GM19328 (cell line): ENCODE measurements around the gene HIGD1C.

Source experiments
- ATAC-seq: cut with Tn5 transposase; IDR thresholded peaks from one replicate; pipeline ENCODE4 v1.9.1; 2021; ENCODE audit warnings: mild to moderate bottlenecking, moderate library complexity; ENCODE audit not compliant: unreplicated experiment

Gene HIGD1C

DNA sequence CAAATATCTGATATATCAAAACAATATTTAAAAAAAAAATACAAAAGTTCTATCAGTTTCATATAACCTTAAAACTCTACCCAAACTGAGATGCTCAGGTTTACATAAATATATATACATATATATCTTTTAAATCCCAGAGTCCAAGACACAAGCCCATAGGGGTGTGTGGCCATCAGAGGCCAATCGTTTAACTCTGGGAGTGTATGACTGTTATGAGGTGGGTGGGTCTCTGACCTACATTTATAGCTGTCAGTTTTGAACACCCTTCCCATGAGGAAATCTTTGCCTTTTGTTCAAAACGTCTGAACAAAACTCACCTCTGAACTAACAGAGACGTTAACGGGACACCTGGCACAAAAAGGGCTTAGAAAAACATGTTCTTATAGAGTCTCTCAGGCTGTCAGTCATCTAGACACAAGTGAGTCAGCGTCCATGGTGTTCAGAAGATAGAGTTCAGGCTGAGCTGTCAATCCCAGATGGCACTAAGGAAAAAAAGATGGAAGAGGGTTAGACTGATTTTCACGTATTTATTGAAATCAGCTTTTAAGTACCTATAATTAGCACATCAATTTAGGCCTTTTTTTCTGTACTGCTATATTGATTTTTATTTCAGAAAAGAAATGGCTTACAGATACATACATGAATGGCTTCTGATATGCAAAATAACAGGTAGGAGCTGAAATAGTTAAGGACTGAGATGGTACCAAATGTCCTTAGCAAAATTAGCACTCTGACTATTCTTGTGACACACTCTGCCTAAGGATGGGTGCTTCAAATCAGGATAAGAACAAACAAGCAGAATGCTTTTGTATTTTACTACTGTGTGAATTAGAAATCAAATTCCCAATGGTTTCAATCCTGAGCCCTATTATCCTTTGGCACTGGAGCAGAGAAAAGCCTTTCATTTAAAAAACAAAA is 29.2 kb downstream of the HIGD1C start:
- no peak for ATAC-seq

GRCh38 chr12:50984586-50985298 is 32.4 kb downstream of the HIGD1C start:
- ATAC-seq, result no peak

GRCh38 chr12:50985322-50985721 is 33.0 kb downstream of the HIGD1C start:
- no peak for ATAC-seq

GRCh38 chr12:50986966-50987737 is 34.8 kb downstream of the HIGD1C start:
- ATAC-seq, result no peak

DNA sequence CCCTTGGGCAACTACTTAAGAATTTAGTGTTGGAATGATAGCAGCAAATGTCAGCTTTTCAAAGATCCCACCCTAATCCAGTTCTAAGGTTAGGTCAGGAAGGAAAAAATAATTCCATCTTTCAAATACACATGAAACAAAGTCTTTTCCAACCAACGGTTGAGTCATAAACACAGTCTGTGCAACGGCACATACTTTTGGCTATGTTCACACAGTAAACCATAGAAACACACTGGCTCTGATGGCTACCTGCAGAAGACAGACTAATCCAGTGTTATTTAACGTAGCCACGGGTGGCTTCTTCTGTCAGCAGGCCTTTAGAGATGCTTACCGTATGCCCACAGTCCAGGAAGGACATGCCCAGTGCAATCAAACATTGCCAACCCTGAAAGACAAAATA is 35.7 kb downstream of the HIGD1C start:
- ATAC-seq, result no peak

- ATAC-seq, result no peak
Observed at GRCh38 chr12:50988871-50989270, 36.5 kb downstream of the HIGD1C start.

- no peak for ATAC-seq
Observed at GRCh38 chr12:50990147-50990727, 37.9 kb downstream of the HIGD1C start.

GRCh38 chr12:50990791-50991190 is 38.4 kb downstream of the HIGD1C start:
- ATAC-seq, result no peak

- ATAC-seq, result no peak
Observed at GRCh38 chr12:50991291-50991690, 38.9 kb downstream of the HIGD1C start.

- ATAC-seq, result no peak
Observed at GRCh38 chr12:50992819-50993218, 40.5 kb downstream of the HIGD1C start.

GRCh38 chr12:50999093-50999492 is 46.7 kb downstream of the HIGD1C start:
- no peak for ATAC-seq

DNA sequence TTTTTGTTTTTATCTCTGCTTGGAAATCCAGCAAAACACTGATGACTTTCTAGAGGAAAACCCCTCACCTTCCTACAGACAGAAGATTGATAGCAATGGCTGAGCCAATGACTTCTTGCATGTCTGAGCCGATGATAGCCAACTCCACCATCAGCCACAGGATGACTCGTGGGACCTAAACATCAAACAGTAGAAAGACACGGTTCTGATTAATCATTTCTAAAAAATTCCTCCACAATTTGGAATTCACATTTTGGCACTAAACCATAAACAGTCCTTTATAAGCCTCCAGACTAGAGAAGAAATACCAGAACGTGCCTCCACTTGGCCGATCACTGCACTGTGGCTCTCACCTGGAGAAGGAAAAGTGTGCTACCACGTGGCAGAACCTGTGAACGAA is 47.9 kb downstream of the HIGD1C start:
- no peak for ATAC-seq

- ATAC-seq, result no peak
Observed at GRCh38 chr12:51001799-51002198, 49.5 kb downstream of the HIGD1C start.

DNA sequence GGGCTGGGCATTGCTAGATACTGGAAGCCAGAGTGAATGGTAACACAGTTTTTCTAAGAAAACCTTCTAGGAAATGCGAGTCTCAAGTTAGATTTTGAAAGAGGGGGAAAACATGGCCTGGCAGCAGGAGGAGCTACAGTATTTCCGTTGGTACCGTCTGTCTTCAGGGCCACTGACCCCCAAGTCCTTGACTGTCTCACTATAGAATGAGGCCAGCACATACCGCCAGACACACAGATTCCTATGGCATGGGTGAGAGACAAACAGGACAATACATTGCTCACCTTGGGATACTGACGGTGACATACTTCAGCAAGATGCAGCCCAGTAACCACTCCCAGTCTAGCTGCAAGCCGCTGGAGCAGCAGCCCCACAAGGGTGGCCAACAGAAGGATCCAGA is 52.2 kb downstream of the HIGD1C start:
- no peak for ATAC-seq

DNA sequence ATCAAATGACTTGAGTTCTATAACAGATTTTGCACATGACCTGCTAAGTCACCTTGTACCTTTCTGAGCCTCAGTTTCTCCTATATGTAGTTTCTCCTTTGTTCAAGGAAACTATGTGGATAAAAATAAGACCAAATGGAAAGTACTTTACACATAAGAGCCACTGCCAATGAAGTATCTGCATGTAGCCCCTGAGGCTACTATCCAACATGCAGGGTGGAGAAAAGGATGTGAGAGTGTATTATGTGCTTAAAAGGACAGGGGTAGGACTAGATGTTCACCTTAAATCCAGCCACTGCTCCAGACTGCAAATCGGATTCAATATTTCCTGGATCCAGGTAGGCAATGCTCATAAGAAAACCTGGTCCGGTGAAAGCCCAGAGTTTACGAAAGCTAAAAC is 52.7 kb downstream of the HIGD1C start:
- no peak for ATAC-seq

GRCh38 chr12:51005671-51006070 is 53.3 kb downstream of the HIGD1C start:
- no peak for ATAC-seq

- ATAC-seq, result no peak
Observed at GRCh38 chr12:51008329-51009055, 56.1 kb downstream of the HIGD1C start.

GRCh38 chr12:51009056-51009440 is 56.7 kb downstream of the HIGD1C start:
- no peak for ATAC-seq

DNA sequence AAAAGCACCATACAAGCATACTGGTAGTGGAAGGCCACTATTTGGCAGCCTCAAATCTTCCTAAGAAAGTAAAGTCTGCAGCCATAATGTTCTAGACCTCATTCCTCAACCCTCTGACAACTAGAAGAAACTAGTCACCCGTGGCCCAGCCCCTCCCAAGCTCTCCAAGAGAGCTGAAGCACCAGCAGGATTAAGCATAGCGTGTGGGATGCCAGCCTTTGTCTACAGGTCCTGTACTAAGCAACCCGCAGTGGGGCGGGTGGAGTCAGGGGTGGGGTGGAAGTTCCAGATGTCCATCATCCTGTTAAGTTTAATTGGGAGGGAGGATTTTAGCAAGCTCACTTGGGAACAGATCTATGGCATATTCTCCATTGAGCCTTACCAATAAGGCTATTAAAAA is 59.6 kb downstream of the HIGD1C start:
- no peak for ATAC-seq

- ATAC-seq, result no peak
Observed at GRCh38 chr12:51012570-51013236, 60.4 kb downstream of the HIGD1C start.
